H1 (cell line): ENCODE data around the gene MDFIC. TPM values are rescaled to one million over a fixed set of nuclear protein-coding genes. Genes with fewer than 3 reads are reported as not detected.

Experiments
- CTCF ChIA-PET: fragments of 300-600 bp; sonication (Branson Sonifier 250); formaldehyde crosslinking; loops from one replicate; lab custom pipeline; 2021; ENCODE audit not compliant: partially characterized antibody; lab: Charles Lee
- POLR2A ChIA-PET: fragments of 300-600 bp; sonication (Branson Sonifier 250); formaldehyde crosslinking; loops from one replicate; lab custom pipeline; 2021; ENCODE audit warnings: inconsistent platforms; ENCODE audit not compliant: partially characterized antibody; lab: Charles Lee
- DNase-seq, 2 experiments: peaks; one replicate each; pipeline versions ENCODE4 v3.0.0 to v3.0.0-alpha.2; 2010 to 2022; ENCODE audit warnings: low spot score in 2 of 2, low read depth in 1 of 2, mixed read lengths in 1 of 2
- FAIRE-seq: peaks from 2 replicates; lab custom pipeline; 2011; peaks lifted over from hg19 to GRCh38; lab: Jason Lieb, UNC
- H2AFZ ChIP-seq: 2 replicates; pipeline ENCODE4 v1.8.1; 2012; ENCODE audit warnings: low read length, inconsistent platforms
- H2AK5ac ChIP-seq: 2 replicates; pipeline ENCODE4 v1.6.1; 2013; ENCODE audit warnings: low read depth, low read length
- H2BK120ac ChIP-seq: replicated peaks from 2 replicates; pipeline ENCODE3; 2013; ENCODE audit warnings: low read depth, low read length, inconsistent platforms
- H2BK12ac ChIP-seq: 2 replicates; pipeline ENCODE4 v1.6.1; 2013; ENCODE audit warnings: low read depth, low read length
- H2BK15ac ChIP-seq: 2 replicates; pipeline ENCODE4 v1.6.1; 2013; ENCODE audit warnings: low read length
- H2BK20ac ChIP-seq: 2 replicates; pipeline ENCODE4 v1.6.1; 2013; ENCODE audit warnings: low read length
- H2BK5ac ChIP-seq: 2 replicates; pipeline ENCODE4 v1.6.1; 2013; ENCODE audit warnings: low read depth, low read length
- H3K14ac ChIP-seq: 2 replicates; pipeline ENCODE4 v1.6.1; 2013; ENCODE audit warnings: inconsistent platforms; ENCODE audit not compliant: insufficient read length
- H3K18ac ChIP-seq: 2 replicates; pipeline ENCODE4 v1.6.1; 2013; ENCODE audit warnings: low read length; ENCODE audit errors: extremely low read depth
- H3K23ac ChIP-seq: 2 replicates; pipeline ENCODE4 v1.6.1; 2013; ENCODE audit warnings: inconsistent platforms; ENCODE audit not compliant: insufficient read length
- H3K23me2 ChIP-seq: 2 replicates; pipeline ENCODE4 v1.6.1; 2013; ENCODE audit warnings: low read depth, low read length
- H3K27ac ChIP-seq: 2 replicates; pipeline ENCODE4 v1.6.1; 2011; ENCODE audit warnings: low read depth, low read length, inconsistent platforms
- H3K27me3 ChIP-seq, 4 experiments: replicated peaks in 1 of 4; 1 replicate in 1 of 4; 2 replicates in 3 of 4; pipeline versions ENCODE4 v1.6.1 to v1.8.1; 2011 to 2013; ENCODE audit warnings: low read length in 3 of 4, mild to moderate bottlenecking in 3 of 4, inconsistent platforms in 2 of 4, mixed read lengths in 2 of 4, moderate library complexity in 1 of 4; ENCODE audit not compliant: control insufficient read depth in 3 of 4, insufficient read depth in 3 of 4; ENCODE audit errors: extremely low read depth in 1 of 4
- H3K36me3 ChIP-seq, 4 experiments: 2 replicates each; pipeline versions ENCODE4 v1.6.1 to v1.8.1; 2011 to 2013; ENCODE audit warnings: mild to moderate bottlenecking in 4 of 4, low read length in 3 of 4, moderate library complexity in 2 of 4, control low read depth in 1 of 4, inconsistent platforms in 1 of 4; ENCODE audit not compliant: insufficient read depth in 4 of 4, control insufficient read depth in 2 of 4
- H3K4ac ChIP-seq: replicated peaks from 2 replicates; pipeline ENCODE3; 2013; ENCODE audit warnings: low read length, low read depth, mixed read lengths, inconsistent platforms; ENCODE audit not compliant: insufficient read length
- H3K4me1 ChIP-seq, 4 experiments: replicated peaks in 1 of 4; 1 replicate in 1 of 4; 2 replicates in 3 of 4; pipeline versions ENCODE4 v1.6.1 to v1.8.1; 2011 to 2013; ENCODE audit warnings: low read length in 3 of 4, inconsistent platforms in 2 of 4, mixed read lengths in 1 of 4; ENCODE audit not compliant: insufficient read depth in 4 of 4, control insufficient read depth in 3 of 4
- H3K4me2 ChIP-seq, 2 experiments: 2 replicates each; pipeline versions ENCODE4 v1.6.1 to v1.8.1; 2011 to 2013; ENCODE audit warnings: low read depth in 2 of 2, low read length in 2 of 2, control low read depth in 1 of 2, inconsistent platforms in 1 of 2, mild to moderate bottlenecking in 1 of 2; ENCODE audit not compliant: insufficient read depth in 1 of 2
- H3K4me3 ChIP-seq, 4 experiments: fragments of 200-600, 300-600 bp in 1 of 4; sonication (generic), shearing (Covaris generic), sonication (Bioruptor Twin) in 1 of 4; 2 replicates each; pipeline versions ENCODE4 v1.5.1 to v1.8.1; 2011 to 2016; ENCODE audit warnings: low read length in 4 of 4, low read depth in 3 of 4, control low read depth in 2 of 4, inconsistent platforms in 2 of 4, mild to moderate bottlenecking in 2 of 4, mixed read lengths in 1 of 4, moderate library complexity in 1 of 4; ENCODE audit not compliant: insufficient read depth in 2 of 4; ENCODE audit errors: extremely low read depth in 1 of 4
- H3K56ac ChIP-seq: replicated peaks from 2 replicates; pipeline ENCODE3; 2013; ENCODE audit warnings: low read depth, mild to moderate bottlenecking, mixed read lengths, low read length, inconsistent platforms; ENCODE audit not compliant: insufficient read length
- H3K79me1 ChIP-seq: 2 replicates; pipeline ENCODE4 v1.6.1; 2013; ENCODE audit warnings: low read depth, low read length, control low read depth
- H3K79me2 ChIP-seq, 2 experiments: 2 replicates each; pipeline versions ENCODE4 v1.6.1 to v1.8.1; 2012 to 2013; ENCODE audit warnings: low read length in 2 of 2, mild to moderate bottlenecking in 2 of 2, inconsistent platforms in 1 of 2; ENCODE audit not compliant: insufficient read depth in 2 of 2, control insufficient read depth in 1 of 2
- H3K9ac ChIP-seq, 4 experiments: replicated peaks in 1 of 4; 1 replicate in 1 of 4; 2 replicates in 3 of 4; pipeline versions ENCODE4 v1.6.1 to v1.8.1; 2011 to 2013; ENCODE audit warnings: low read depth in 3 of 4, low read length in 3 of 4, control low read depth in 2 of 4, mild to moderate bottlenecking in 2 of 4, moderate library complexity in 2 of 4, inconsistent platforms in 1 of 4; ENCODE audit errors: extremely low read depth in 1 of 4
- H3K9me3 ChIP-seq, 2 experiments: 2 replicates each; pipeline versions ENCODE4 v1.6.1 to v1.8.1; 2012 to 2013; ENCODE audit warnings: mild to moderate bottlenecking in 2 of 2, moderate library complexity in 2 of 2, control low read depth in 1 of 2, inconsistent platforms in 1 of 2, low read depth in 1 of 2, low read length in 1 of 2, mixed read lengths in 1 of 2; ENCODE audit not compliant: insufficient read depth in 2 of 2
- H4K20me1 ChIP-seq, 2 experiments: replicated peaks in 1 of 2; 2 replicates each; pipeline versions ENCODE3 to v1.8.1; 2011 to 2013; ENCODE audit warnings: inconsistent platforms in 2 of 2, low read length in 2 of 2, mild to moderate bottlenecking in 1 of 2; ENCODE audit not compliant: insufficient read depth in 2 of 2, control insufficient read depth in 1 of 2
- H4K5ac ChIP-seq: 2 replicates; pipeline ENCODE4 v1.6.1; 2013; ENCODE audit warnings: low read length, low read depth, mixed read lengths, inconsistent platforms; ENCODE audit not compliant: insufficient read length
- H4K8ac ChIP-seq: 2 replicates; pipeline ENCODE4 v1.8.0; 2013; ENCODE audit warnings: mild to moderate bottlenecking, moderate library complexity, low read length, inconsistent platforms; ENCODE audit not compliant: insufficient read depth; ENCODE audit errors: extremely low read depth
- H4K91ac ChIP-seq: replicated peaks from 2 replicates; pipeline ENCODE3; 2013; ENCODE audit warnings: low read length, mixed read lengths, inconsistent platforms; ENCODE audit not compliant: insufficient read length
- BACH1 ChIP-seq: IDR thresholded peaks from 2 replicates; pipeline ENCODE4 v1.6.1; 2012; ENCODE audit warnings: low read length, improper control_type of control experiment
- CTCF ChIP-seq, 3 experiments: IDR thresholded peaks; 1 replicate in 2 of 3; 2 replicates in 1 of 3; pipeline versions ENCODE4 v1.5.1 to v1.6.1; 2011; ENCODE audit warnings: low read length in 3 of 3, mild to moderate bottlenecking in 3 of 3, inconsistent platforms in 2 of 3, low read depth in 1 of 3, moderate library complexity in 1 of 3; ENCODE audit not compliant: insufficient read depth in 1 of 3; ENCODE audit errors: control extremely low read depth in 1 of 3
- HDAC2 ChIP-seq, 2 experiments: fragments of 300-600 bp in 1 of 2; sonication (generic) in 1 of 2; IDR thresholded peaks; 2 replicates each; pipeline ENCODE4 v1.6.1; 2011 to 2012; ENCODE audit warnings: low read depth in 2 of 2, low read length in 2 of 2, mild to moderate bottlenecking in 2 of 2, moderate library complexity in 2 of 2, borderline replicate concordance in 1 of 2, inconsistent platforms in 1 of 2
- JUN ChIP-seq: IDR thresholded peaks from 2 replicates; pipeline ENCODE4 v1.6.1; 2011; ENCODE audit warnings: low read depth, mild to moderate bottlenecking, improper control_type of control experiment, low read length
- JUND ChIP-seq: IDR thresholded peaks from 2 replicates; pipeline ENCODE4 v1.6.1; 2011; ENCODE audit warnings: mild to moderate bottlenecking, improper control_type of control experiment, low read length
- PHF8 ChIP-seq: fragments of 200-600 bp; sonication (generic); conservative IDR thresholded peaks from 2 replicates; pipeline ENCODE4 v1.7.1; 2012; ENCODE audit warnings: low read depth, mild to moderate bottlenecking, inconsistent platforms, low read length, moderate library complexity
- POLR2AphosphoS5 ChIP-seq: IDR thresholded peaks from 2 replicates; pipeline ENCODE4 v1.6.1; 2011; ENCODE audit warnings: low read depth, low read length
- RFX5 ChIP-seq: IDR thresholded peaks from 2 replicates; pipeline ENCODE4 v1.6.1; 2011; ENCODE audit warnings: low read depth, low read length, improper control_type of control experiment, borderline replicate concordance
- SIN3A ChIP-seq, 2 experiments: IDR thresholded peaks in 1 of 2; conservative IDR thresholded peaks in 1 of 2; 2 replicates each; pipeline ENCODE4 v1.6.1; 2011 to 2012; ENCODE audit warnings: low read length in 2 of 2, improper control_type of control experiment in 1 of 2, low read depth in 1 of 2, mild to moderate bottlenecking in 1 of 2
- TAF7 ChIP-seq: optimal IDR thresholded peaks from 2 replicates; pipeline ENCODE3; 2011; ENCODE audit warnings: low read depth, mild to moderate bottlenecking, inconsistent platforms, low read length, moderate library complexity, borderline replicate concordance
- WGBS, 2 experiments: shearing (Covaris generic) in 1 of 2; methylation state at CpG; one replicate each; pipeline versions ENCODE4 v1.1.6 to v1.1.7; 2013 to 2015; ENCODE audit warnings: low lambda C conversion rate in 2 of 2, mixed read lengths in 2 of 2, inconsistent platforms in 1 of 2, low coverage in 1 of 2, missing lambda C conversion rate in 1 of 2; ENCODE audit not compliant: insufficient replicate concordance in 2 of 2, insufficient coverage in 1 of 2, insufficient read length in 1 of 2; ENCODE audit errors: extremely low coverage in 1 of 2, missing lambda C conversion rate in 1 of 2; 5-methylcytosine and 5-hydroxymethylcytosine counted together
- polyA plus RNA-seq, 7 experiments: library from polyadenylated mRNA; depleted of rRNA in 3 of 7; stranded (reverse) in 5 of 7; unstranded in 2 of 7; fragments of >200 nt in 5 of 7; fragments of 200-250 nt in 2 of 7; gene quantifications; 1 replicate in 5 of 7; 2 replicates in 1 of 7; 4 replicates in 1 of 7; pipeline versions ENCODE4 v1.2.1 to v1.2.3, GENCODE V29; 2011 to 2013; ENCODE audit warnings: missing spikeins in 2 of 7, mixed read lengths in 2 of 7
- total RNA-seq: library from RNA; stranded (reverse); fragmentation: NEBNext Ultra II Directional; extraction: Animal tissue kit (Norgen Biotek cat#: 25700); gene quantifications from 2 replicates; pipeline ENCODE4 v1.2.1, GENCODE V29; 2021

MDFIC gene
- total and polyA plus RNA-seq, 2 of the 8 experiments (the other 6 are each of a cell fraction or from before 2014, with no cell fraction given): 2.3 to 11.4 TPM

- Histone ChIP-seq H4K5ac (no peak overlapping the region), H3K36me3 (no peaks in the 10 kb centered on the region), H3K4me2 (no peak overlapping the region), H4K91ac (no peak overlapping the region), H3K18ac (no peak overlapping the region), H2BK15ac (no peak overlapping the region), H2BK5ac (no peak overlapping the region), H3K14ac (no peak overlapping the region), H3K4me3 (no peak overlapping the region), H3K23ac (no peak overlapping the region), H3K79me1 (no peaks in the 10 kb centered on the region), H3K9ac (no peak overlapping the region), H2BK20ac (no peak overlapping the region), H3K27ac (no peak overlapping the region), H3K9me3 (no peaks in the 10 kb centered on the region; a peak in 1 of 4 replicates), H2BK120ac (no peak overlapping the region), H3K4me1 (peaks cover 0 to 2% (median 0%) of the 10 kb centered on the region in 4 experiments; a peak in 1 of 7 replicates), H3K4ac (no peak overlapping the region), H4K20me1 (no peaks in the 10 kb centered on the region), H2AK5ac (no peak overlapping the region), H3K23me2 (no peaks in the 10 kb centered on the region), H3K56ac (no peak overlapping the region), H4K8ac (no peak overlapping the region), H2BK12ac (no peak overlapping the region), H2AFZ (no peak overlapping the region), H3K27me3 (no peaks in the 10 kb centered on the region), H3K79me2 (no peaks in the 10 kb centered on the region)
- ChIA-PET CTCF (interaction anchor here (0.8 to 1.2 kb wide), 2 partner anchors 13 to 257 kb away, joined by 3 read pairs; no protein-coding TSS in a partner anchor), POLR2A (no interaction called here)
- 52% methylated on average over 3 of the region's 3 CpGs; no CpG with 5 or more reads in 1 of the 2 experiments for WGBS, 2 experiments
- DNase-seq (no peak), FAIRE-seq (no peak)
- TF ChIP-seq BACH1 (no peak), HDAC2 (IDR thresholded peaks at IDR 0.05; ENCODE audit: borderline replicate concordance in 1 of 2, low read depth in 2 of 2, low read length in 2 of 2) (no peak), TAF7 (no peak), CTCF (IDR thresholded peaks at IDR 0.05; ENCODE audit: control extremely low read depth in 1 of 3, insufficient read depth in 1 of 3, low read depth in 1 of 3, low read length in 3 of 3) (no peak), PHF8 (no peak), RFX5 (no peak), JUND (no peak), SIN3A (conservative IDR thresholded peaks at IDR 0.05 in 1 of 2, IDR thresholded peaks at IDR 0.05 in 1 of 2; ENCODE audit: low read depth in 1 of 2, low read length in 2 of 2) (no peak), JUN (no peak), POLR2AphosphoS5 (no peak)
Measured at GRCh38 chr7:115054478-115055065, 132.7 kb downstream of the MDFIC start.
